Uterine smooth muscle cell (primary cell): ENCODE measurements around the gene GSTK1. TPM values are rescaled to one million over a fixed set of nuclear protein-coding genes. Genes with fewer than 3 reads are reported as not detected.

Source experiments
- total RNA-seq: library from RNA; depleted of rRNA; stranded (reverse); fragments of >200 nt; gene quantifications from 2 replicates; pipeline ENCODE4 v1.2.3, GENCODE V29; 2014

Gene GSTK1
- 55.4 and 84.5 TPM in 2 replicates for total RNA-seq

GRCh38 chr7:143263266-143264195 is at the start of gene GSTK1:
TSS of gene GSTK1 (plus strand) at chr7:143263441. CDS start at chr7:143263514, 73 bp downstream.

DNA sequence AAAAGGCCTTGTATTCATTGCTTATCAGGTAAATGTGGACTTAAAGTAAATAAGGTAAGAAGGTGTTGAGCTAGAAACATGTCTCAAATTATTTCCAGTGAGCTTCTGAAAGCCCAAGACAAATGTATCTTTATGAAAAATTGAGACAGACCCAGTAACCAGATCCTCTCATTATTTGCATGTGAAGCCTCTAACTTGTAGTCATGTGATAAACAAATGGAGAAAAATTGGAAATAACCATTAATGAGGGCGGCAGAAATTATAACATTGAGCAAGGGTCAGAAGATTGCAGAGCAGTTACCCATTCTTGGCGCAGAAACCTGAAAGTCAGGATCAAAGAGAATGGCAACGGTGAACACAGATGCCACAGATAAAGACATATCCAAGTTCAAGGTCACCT is 41.5 kb upstream of the GSTK1 start, which contains the start of gene TAS2R40:
TAS2R40 (plus strand) TSS at position 301 of the 400 bp plus-strand sequence; CDS start at position 343, 42 bp downstream.

DNA sequence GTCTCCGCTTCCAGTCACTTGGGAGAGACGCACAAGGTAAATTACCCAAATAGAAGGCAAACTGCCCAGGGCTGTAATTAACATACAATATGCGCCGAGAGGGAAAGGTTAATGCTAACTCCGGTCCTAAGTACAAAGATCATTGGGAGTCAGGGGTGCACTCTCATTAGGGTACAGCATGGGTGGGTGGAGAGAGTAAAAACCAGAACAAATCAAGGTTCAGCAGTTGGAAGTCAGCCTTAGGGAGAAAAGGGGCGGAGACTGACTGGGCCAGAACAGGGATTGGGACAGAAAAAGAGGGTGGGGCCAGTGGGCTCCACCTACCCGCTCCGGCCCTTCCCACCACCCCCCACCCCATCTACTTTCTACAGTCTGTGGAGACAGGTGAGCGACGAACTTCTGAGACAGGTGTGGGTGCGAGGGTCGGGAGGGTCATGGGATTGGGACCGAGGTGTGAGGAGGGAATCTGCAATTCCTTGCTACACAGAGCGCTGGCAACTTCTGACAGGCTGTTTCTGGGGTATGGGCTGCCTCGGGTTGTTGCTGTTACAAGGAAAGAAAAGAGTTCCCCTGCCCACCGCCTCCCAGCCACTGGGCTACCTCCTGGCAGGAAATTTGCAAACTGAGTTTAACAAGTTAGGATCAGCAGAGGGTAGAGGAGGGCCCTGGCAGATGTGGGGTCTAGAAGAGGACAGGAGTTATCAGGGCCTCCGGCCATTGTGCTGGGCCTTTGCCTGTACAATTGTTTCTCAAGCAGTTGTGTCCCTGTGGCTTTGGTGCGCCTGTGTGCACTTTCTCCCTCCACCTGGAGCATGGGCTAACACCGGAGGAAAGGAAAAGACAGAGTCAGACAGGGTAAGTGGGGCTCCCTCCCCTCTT is 21.6 kb downstream of the GSTK1 start, which contains the start of gene TMEM139:
TMEM139 (plus strand) TSS at position 368 of the 879 bp plus-strand sequence. CDS start 1,000 bp downstream, outside the sequence.

DNA sequence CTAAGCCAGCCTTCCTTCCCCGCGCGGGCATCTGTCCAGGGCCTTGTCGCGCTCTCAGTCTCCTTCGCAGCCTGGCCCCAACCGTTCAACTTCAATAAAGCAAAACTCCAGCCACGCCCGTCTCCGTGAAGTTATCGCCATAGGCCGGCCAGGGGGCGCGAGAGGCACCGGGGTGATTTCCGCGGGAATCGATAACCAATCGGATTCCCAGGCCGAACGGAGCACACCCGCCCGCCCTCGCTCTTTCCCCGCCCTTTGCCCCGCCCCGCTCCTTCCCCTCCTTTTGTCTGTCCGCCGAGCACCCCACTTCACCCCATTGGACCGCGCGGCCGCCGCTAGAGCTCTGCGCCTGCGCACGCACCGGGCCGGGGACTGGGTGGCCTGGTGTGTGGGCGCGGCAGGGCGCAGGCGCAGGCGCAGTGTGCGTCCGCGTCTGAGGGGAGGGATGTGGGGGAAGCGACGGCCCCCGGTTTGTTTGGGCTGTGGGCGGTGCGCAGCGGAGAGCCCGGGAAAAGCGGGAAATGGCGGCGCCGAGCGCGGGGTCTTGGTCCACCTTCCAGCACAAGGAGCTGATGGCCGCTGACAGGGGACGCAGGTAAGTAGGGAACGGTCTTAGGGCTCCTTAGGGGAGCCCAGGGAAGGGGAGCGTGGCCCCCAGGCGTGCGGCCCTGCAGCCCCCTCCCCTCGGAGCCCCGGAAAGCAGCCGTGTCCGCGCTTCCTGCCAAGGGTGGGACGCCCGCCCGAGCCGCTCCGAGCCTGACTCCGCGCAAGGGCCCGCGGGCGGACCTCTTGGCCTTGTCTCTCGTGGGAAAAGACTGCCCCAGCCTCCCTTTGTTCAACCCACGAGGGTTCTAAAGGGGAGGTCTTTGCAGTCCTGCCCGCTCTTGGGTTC is 24.9 kb downstream of the GSTK1 start, which contains the start of gene CASP2:
CASP2 (plus strand) TSS at position 417 of the 892 bp plus-strand sequence; CDS start at position 522, 105 bp downstream.

DNA sequence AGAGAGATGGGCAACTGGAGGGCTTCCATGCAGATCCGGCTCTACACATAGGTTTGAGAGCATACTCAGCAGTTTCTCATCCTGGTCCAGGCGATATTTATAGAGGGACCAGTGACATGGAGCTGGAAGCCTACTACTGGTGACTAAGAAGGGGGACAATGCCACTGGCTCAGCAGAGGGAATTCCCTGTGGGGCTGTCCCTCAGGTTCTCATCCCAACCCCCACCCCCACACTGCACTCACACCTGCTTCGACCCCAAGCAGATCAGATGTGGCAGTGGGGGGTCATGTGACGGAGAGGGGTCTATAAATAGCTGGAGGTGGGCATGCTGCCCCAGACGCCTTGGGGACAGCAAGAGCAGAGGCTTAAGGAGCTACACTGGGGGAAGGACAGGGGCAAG is 52.5 kb downstream of the GSTK1 start, which contains the start of gene CLCN1:
CLCN1 (plus strand) TSS at position 336 of the 400 bp plus-strand sequence. CDS start 102 bp downstream, outside the sequence.

Other genes starting within 250 kb of the GSTK1 start
- gene OR9A2, start 236.3 kb upstream of the GSTK1 start, total RNA-seq: not detected in 2 replicates
- gene OR6V1, start 211.1 kb upstream of the GSTK1 start, total RNA-seq: not detected in 2 replicates
- not detected in 2 replicates for gene PIP, start 131.4 kb upstream of the GSTK1 start, total RNA-seq
- gene TAS2R39, start 80.0 kb upstream of the GSTK1 start, total RNA-seq: not detected in 2 replicates
- not detected in 2 replicates for gene TAS2R40, start 41.4 kb upstream of the GSTK1 start, total RNA-seq
- gene TMEM139, start 21.5 kb downstream of the GSTK1 start, total RNA-seq: under 0.01 TPM in 1 of 2 replicates, not detected in the other
- 11.2 and 15.7 TPM in 2 replicates for gene CASP2, start 24.9 kb downstream of the GSTK1 start, total RNA-seq
- gene CLCN1, start 52.7 kb downstream of the GSTK1 start, total RNA-seq: not detected in 2 replicates
- gene FAM131B, start 99.3 kb downstream of the GSTK1 start, total RNA-seq: 2.3 and 4.1 TPM in 2 replicates
- 36.1 and 37.0 TPM in 2 replicates for gene ZYX, start 117.9 kb downstream of the GSTK1 start, total RNA-seq
- gene EPHA1, start 145.4 kb downstream of the GSTK1 start, total RNA-seq: 0.12 and 0.33 TPM in 2 replicates
- 0.11 TPM in 1 of 2 replicates, not detected in the other for gene TAS2R60, start 180.0 kb downstream of the GSTK1 start, total RNA-seq
- not detected in 2 replicates for gene TAS2R41, start 214.4 kb downstream of the GSTK1 start, total RNA-seq